ENCODE data around the gene LHFPL3.

Gene LHFPL3

DNA sequence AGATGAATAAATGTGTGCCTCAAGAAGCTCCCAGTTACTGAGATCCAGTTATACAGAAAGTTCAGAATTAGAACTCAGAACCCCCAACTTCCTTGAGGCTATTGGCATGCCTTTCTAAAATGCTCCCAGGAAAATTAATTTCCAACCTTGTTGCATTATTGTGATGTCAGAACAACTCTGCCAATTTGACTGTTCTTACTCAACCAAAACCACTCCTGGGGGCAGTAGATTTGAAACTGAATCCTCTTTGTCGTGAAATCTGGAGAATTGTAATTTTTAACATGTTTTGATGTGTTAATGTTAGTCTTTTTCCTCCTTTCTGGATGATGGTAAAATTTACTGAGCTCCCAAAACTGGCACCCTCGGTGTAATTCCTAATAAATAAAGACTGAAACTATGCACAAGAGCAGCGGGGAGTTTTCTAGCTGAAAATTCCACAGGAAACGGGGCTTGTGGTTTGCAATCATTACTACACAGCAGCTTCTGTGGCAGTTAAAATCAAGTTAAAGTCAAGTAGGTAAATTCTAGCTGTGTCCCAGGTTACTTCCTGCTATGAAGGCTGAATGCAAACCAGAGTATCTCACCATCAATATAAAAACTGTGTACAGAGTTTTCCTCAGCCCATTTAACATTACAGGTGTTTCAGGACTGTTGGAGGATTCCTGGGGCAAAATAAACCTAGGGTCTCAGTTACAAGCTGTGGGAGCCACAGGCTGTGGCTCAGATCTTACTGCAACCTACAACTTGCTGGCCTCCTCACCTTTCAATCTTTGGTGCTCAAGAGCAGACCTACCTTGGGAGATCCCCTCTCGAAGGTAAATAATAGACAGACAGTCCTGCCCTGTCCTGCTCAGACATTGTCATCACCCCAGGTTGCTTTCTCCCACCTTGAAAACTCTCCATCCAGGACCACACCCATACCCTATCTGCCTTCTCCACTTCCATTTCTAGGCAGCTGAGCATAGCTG is 529.3 kb downstream of the LHFPL3 start:
- no peak for DNase-seq

DNA sequence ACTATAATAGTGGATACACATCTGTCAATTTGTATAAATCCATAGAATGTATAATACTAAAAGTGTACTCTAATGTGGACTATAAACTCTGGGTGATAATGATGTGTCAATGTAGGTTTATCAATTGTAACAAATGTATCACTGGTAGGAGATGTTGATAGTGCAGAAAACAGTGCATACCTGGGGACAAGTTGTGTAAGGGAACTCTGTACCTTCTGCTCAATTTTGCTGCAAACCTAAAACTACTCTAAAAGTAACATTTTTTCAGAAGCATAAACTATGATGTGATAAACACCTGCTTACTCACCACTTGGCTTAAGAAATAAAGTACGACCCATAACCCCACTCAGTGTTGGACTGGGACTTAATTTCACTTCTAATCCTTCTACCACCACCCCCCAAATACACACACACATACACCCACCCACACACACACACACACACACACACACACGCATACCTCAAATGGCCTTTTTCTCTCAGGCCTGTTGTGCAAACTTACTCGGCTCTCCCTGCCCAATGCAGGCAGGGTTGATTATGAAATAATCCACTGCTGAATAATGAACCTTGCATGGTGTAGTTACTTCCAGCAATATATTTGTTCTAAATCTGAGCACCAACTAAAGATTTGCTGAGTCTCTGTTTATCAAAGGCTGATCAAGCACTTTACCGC is 531.5 kb downstream of the LHFPL3 start:
- no peak for DNase-seq

DNA sequence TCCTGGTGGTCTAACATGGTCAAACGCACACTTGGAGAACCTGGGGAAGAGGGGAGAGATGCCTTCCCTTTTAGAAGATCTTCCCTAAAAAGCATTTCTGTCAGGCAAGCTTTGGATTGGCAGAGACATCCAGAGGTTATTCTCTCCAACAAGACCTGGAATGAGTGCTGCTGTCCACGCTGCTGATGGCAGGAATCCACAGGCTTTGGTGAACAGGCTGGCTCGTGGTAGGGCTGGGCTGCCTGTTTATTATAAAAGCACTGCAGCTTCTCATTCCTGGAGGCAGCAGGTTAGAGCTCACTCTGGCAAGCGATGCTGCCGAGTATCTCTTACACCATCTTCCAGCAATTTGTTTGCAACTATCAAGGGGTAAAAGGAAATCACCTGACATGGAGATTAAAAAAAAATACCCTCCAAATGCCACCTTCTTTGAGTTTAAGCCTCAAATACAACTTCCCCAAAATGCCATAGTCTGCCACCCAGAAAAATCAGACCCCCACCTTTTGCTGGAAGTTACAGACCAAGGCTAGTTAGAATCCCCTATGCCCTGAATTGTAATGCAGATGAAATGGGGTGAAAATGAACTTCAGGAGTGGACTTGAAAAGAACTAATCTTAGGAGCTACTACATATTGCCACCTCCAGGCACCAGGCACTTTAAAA is 533.5 kb downstream of the LHFPL3 start:
- no peak for DNase-seq

DNA sequence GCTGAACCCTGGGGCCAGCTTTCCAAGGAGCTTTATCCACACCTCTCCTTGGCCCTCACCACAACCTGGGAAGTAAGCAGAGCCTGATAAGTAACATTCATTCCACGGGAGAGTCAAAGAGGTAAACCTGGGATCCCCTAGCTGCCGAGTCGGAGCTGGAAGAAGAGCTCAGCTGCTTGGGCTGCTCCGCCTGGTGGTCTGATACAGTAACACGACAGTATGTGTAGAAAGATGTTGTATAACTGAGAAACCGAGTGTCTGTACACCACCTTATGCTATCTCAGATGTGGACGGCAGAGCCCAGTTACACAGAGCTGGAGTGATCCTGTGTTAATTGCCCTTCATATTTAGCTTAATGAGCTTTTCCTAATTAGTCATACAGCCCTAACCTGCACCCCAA is 534.3 kb downstream of the LHFPL3 start:
- no peak for DNase-seq

DNA sequence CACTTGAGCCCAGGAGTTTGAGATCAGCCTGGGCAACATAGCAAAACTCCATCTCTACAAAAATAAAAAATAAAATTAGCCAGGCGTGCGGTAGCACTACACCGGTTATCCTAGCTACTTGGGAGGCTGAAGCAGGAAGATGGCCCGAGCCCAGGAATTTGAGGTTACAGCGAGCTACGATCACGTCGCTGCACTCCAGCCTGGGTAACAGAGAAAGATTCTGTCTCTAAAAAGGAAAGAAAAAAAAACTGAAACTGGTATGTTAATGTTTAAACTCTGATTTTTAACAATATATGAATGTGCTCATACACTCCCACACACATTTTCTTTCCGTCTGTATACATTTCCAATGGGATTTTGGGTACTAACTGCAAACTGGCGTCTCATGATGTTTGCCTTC is 545.0 kb downstream of the LHFPL3 start:
- no peak for DNase-seq

DNA sequence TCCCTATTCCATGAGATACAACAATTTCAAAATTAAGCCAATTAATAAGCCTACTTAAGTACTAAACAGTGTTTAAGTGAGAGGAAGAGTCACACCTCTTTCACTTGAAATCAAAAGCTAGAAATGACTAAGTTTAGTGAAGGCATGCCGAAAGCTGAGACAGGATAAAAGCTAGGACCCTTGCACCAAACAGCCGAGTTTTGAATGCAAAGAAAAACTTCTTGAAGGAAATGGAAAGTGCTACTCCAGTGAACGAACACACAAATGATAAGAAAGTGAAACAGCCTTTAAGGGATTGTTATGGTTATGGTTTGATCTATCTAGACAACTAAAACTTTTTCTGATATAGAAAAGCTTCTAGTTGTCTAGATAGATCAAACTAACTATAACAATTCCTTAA is 550.2 kb downstream of the LHFPL3 start:
- no peak for DNase-seq

DNA sequence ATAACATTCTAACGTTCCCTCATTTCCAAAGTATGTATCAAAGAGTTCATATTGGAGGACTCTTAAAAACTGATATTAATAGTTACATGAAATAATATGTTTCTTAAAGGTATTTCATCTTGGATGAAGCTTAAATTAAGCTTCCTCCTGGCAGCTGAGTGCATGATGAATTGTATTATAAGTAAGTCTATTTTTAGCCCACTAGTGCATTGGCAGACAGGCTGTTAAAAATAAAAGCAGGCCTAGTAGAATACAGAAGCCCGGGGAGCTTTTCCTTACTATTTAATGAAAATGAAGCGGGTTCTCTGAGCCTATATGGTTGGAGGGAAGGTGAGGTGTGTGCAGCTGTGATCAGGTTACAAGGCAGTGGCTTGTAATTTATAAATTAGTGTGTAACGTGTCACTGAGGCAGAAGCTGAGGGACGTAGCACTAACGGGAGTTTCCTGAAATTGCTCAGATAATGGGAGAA is 554.9 kb downstream of the LHFPL3 start:
- DNase-seq, result no peak

DNA sequence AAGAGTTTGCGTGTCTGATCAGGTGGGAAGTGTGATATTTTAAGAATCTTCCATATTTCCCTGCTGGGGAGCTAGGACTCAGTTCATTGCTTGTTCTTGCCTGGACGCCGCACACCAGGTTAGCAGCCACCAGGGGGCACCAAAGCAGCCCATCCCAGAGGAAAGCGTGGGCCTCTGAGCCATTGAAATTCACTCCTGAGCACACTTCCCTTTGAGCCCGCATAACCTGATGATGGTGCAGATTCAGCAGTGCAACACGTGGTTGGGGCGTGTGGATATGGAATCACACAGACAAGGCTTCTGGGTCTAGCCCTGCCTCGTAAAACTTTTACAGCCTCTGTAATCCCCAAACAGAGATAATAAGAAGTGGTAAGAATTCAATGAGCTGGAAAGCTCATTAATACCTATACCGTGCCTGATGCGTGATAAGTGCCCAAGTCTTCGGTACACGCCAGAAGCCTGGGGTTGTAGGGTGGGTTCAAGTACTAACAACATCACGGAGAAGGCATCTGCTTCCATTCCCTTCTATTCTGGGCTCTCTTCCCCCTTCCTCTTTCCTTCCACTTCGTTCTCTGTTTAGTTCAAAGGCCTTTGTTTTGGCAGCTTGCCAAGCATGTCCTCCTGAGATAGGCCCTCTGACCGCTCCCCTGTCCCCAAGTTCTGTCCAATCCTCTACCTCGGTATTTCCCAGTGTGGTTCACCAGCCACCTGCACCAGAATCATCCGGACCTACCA is 555.5 kb downstream of the LHFPL3 start:
- peak; percentile 76 for DNase-seq

DNA sequence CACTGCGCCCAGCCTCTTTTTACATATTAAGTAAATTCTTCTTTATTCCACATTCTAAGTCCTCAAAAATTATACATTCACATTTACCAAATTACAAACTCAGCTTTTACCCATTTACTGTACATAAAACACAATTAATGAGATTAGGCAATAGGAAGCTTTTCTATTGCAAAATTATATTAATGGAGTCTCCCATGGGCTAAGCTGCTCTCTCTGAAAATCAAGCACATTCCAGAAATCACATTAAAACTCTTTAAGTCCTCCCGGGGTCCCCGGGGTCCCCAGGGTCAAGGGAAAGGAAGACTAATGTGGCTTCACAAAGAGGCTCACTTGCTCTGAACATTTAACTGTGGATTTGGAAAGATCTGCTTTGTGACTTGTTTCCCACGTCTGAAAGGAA is 558.2 kb downstream of the LHFPL3 start:
- no peak for DNase-seq

DNA sequence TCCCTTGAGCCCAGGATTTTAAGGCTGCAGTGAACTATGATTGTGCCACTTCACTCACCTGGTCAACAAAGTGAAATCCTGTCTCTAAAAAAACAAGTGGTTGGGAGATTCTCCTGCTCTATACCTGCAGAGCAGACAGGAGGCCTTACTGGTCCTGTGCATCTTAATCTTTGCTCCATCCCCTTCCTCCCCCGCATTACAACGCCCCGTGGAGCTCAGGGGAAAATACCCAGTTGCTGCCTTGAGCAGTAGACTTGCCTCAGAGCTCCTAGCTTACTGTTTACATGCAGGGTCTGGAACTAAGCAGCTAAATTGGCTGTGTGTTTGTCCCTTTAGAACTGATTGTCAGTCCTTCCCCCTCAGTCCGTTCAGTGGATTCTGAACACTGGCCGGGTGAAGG is 561.8 kb downstream of the LHFPL3 start:
- DNase-seq, result no peak

DNA sequence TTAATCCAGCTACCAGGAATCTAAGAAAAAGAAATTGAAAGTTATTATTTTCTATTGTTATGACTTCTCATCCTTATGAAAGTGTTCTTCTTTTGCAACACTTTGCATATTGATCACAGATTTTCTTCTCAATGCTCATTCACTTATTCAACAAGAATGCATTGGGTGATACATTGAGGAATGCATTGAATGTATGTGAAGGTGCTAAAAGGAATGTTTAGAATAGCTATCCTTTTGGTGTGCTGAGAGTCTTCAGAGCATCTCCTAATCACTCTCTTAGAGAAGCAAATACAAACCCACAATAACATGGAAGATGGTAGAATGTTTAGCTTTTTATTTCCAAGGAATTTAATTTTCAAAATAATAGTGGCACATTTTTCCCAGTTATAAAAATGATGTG is 563.5 kb downstream of the LHFPL3 start:
- no peak for DNase-seq

DNA sequence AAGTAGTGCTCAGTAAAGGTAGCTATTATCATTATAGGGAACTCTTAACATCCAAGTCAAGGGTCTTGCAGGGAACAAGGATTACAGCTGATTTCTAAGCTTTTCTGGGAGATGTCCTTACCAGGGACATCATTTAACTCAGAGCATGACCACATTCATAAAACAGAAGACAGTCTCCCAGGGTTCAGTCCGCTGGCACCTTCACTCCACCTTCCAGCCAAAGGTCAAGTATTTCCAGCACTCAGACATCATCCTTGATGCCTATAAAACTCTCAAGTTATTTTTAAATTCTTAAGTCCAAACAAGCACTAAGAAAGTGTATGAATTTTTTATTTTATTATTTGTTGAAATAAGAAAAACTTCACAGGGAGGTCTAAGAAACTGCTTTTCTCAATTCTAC is 565.9 kb downstream of the LHFPL3 start:
- DNase-seq, result no peak

DNA sequence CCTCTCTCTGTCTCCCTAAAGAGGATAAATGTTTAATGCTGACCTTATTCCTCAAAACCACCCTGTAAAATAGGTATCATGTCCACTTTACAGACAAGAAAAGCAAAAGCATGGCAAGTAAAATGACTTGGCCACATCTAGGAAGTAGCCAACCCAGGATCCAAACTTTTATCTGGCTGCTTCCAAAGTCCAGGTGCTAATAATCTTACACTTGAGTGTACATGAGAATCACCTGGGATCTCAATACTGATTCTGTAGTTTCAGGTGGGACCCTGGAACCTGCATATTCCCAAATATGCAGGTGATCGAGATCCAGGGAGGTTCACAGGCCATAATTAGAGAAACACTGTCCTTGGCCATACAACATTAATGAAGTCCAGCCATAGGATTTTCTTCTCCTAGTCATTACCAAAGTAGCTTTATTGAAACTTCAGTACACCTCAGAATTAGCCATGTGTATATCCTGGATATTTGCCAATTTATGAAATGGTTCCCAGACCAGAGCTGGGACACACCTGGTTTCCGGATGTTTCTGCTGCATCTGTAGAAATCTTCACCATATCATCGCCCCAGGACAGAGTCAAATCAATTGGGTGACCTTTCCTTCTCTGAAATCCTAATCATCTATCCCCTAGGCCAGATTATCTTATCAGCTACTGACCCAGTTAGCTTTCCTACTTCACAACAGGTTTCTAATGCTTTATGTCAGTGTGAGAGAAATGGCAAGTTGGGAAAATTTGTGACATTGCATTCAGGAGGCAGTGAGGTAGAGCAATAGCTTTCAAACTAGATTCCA is 566.5 kb downstream of the LHFPL3 start:
- no peak for DNase-seq

DNA sequence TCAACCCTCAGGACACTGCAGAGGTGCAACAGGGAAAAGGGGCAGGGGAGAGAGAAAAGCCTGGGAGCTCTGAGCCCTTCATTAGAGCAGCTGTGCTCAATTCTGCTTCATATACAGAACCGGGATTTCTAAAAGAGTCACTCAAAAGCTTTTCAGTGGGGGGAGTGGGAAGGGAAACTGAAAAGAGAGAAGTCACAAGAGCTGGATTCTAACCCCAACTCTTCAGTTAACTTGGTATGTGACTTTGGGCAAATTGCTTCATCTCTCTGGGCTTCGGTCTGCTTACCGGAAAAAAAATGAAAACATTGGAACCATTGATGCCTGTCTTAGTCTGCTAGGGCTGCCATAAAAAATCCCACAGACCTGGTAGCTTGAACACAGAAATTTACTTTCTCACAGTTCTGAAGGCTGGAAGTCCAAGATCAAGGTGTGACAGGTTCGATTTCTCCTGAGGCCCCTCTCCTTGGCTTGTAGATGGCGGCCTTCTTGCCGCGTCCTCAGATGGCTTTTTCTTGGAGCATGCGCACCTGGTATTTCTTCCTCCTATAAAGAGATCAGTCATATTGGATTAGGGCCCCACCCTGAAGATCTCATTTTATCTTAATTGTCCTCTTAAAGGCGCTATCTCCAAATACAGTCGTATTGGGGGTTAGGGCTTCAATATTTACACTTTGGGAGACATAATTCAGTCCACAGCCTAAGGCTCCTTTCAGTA is 567.3 kb downstream of the LHFPL3 start:
- DNase-seq, result no peak

DNA sequence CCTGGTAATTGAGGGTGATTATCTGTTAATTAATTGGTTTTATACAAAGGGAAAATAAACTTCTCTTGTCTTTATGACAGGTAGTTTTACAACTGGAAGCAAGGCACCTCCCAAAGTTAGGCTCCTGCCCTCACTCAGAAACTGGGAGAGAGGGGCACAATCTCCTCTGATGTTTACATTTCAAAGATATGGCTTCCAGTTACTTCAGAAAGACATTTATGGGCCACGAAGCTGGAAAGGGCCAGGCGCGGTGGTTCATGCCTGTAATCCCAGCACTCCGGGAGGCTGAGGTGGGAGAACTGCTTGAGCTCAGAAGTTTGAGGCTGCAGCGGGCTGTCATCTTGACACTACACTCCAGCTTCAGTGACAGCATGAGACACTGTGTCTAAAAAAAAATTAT is 570.0 kb downstream of the LHFPL3 start:
- no peak for DNase-seq

DNA sequence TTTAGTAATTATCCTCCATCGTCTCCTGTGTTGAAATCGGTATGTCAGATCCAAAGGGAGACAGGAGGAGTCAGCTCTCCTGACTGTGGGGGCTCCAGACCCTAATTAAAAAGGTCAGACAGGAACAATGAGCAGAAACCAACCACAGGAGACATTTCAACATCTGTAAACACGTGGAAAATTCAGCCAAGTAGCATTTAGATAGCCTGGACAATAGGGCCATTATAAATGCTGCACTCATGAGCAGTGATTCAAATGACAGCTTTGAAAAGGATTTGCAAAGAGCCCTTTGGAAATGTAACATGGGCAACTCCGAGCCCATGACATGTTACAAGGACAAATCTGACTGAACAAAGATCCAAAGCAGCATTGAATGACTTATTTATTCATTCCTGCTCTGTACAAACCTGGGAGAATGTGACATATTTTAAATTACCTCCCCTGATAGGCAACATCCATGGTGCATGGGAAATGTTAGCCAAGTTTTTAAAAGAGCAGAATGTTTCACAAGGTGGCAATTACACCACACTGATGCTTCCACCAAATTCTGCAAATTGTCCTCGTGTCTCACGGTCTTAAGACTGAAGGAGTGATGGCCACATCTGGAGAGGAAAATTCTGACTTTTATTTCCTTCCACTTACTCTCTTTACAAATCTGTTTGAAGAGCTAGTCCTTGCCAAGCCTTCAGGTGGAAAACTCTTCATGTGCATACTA is 572.3 kb downstream of the LHFPL3 start:
- no peak for DNase-seq

DNA sequence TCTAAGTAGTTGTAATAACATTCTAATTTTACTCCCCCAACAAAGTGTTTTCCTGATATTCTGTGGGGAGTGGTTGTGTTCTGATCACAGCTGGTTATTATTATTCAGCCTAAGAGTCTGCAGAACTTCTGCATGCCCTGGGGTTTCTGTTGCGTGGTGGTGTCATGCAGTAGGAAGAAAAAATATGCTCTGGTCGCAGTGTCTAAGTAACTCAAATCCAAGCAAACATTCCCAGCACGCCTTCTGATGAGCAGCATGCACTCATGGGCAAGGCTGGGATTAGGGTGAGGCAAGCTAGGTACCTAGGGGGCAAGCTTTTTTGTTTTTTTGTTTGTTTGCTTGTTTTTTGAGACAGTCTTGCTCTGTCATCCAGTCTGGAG is 572.8 kb downstream of the LHFPL3 start:
- no peak for DNase-seq

DNA sequence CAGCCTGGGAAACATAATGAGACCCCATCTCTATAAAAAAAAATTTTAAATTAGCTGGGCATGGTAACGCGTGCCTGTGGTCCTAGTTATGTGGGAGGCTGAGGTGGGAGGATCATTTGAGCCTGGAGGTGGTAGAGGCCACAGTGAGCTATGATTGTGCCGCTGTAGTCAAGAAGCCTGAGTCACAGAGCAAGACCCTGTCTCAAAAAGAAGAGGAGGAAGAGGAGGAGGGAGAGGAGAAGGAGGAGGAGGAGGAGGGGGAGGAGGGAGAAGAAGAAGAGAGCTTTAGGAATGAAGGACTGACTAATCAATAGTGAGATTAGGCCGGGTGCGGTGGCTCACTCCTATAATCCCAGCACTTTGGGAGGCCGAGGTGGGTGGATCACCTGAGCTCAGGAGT is 573.8 kb downstream of the LHFPL3 start:
- no peak for DNase-seq

DNA sequence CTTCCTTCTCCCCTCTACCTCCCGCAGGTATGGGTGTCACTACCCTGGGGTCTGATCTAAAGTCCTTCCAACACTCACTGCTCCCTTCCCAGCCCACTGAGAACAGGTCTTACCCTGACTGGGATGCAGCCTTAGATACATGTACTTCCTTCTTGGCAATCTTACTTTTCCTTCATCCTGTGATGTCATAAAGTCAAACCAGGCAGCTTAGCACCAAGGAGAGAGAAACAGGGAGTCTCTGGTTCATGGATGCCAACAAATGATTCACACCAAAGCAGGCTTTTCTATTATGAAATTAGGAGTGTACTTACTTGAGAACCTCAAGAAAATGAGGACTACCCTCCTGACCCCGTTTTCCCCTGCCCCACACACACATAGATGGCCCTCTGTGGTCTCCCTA is 574.6 kb downstream of the LHFPL3 start:
- DNase-seq, result no peak

DNA sequence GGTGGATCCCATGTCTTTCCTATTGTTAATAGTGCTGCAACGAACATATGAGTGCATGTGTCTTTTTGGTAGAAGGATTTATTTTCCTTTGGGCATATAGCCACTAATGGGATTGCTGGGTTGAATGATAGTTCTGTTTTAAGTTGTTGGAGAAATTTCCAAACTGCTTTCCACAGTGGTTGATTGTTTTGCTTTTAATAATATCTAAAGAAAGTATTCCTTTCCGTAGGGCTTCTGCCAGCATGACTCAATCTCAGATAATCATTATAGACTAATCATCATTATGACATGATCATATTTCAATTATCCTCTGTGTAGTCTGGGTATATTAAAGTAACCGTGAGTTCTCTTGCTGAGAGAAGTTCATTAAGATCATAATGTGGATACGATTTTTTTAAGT is 575.4 kb downstream of the LHFPL3 start:
- DNase-seq, result no peak

DNA sequence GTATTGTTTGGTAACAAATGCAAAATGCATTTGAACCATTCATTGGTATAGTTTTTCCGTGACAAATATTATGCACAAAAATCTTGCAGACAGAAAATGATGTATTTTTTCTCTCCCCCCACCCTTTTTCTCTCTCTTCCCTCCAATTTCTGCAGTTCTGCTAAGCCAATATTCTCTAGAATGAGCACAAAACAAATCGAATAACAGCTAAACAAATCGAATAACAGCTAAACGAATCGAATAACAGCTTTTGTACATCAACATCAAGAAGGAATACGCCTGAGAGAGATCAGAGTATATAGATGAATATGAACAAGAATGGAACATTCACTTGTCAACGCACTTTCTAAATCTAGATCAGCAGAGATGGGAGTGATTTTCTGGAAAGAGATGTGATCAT is 577.6 kb downstream of the LHFPL3 start:
- no peak for DNase-seq

Measured in CD4-positive, alpha-beta T cell treated with Interleukin-12 subunit alpha and Interleukin-12 subunit beta, for 1 hour (primary cell).